Choroid plexus epithelial cell (primary cell): ENCODE data around the gene TACSTD2.
"Not testable (repeated sequence)": the region's sequence is repeated elsewhere in the genome, so short reads cannot be mapped to it uniquely, and the experiment has no call there.

Experiments
- DNase-seq: peaks from one replicate; pipeline ENCODE4 v3.0.0-alpha.2; 2010; ENCODE audit warnings: low read depth
- H3K4me3 ChIP-seq: 2 replicates; pipeline ENCODE4 v1.5.1; 2011; ENCODE audit warnings: low read depth, mild to moderate bottlenecking, control low read depth, low read length, moderate library complexity
- TF ChIP-seq, protein P1 (sequence below): conservative IDR thresholded peaks from 2 replicates; pipeline ENCODE4 v1.5.1; 2011; ENCODE audit warnings: low read depth, mild to moderate bottlenecking, control low read depth, inconsistent platforms, low read length, moderate library complexity

Gene TACSTD2

DNA sequence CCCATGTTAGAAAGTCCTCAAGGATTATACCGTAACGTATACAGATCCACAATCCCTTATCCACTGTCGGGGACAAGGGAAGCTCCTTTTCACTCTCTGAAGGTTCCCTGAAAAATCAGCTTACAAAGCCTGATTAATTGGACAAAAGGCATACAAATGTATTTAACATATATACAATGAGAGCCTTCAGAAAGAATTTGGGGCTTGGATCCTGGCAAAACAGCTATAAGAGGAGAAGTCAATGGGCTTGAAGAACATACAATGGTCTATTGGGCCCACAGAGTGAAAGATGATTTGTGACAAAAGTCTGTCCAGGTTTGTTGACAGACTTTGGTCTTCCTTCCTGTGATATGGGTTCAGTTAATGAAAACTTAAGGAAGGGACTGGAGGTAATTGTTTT, 10.7 kb downstream of the TACSTD2 start:
- no peak for DNase-seq
- TF ChIP-seq, protein P1, sequence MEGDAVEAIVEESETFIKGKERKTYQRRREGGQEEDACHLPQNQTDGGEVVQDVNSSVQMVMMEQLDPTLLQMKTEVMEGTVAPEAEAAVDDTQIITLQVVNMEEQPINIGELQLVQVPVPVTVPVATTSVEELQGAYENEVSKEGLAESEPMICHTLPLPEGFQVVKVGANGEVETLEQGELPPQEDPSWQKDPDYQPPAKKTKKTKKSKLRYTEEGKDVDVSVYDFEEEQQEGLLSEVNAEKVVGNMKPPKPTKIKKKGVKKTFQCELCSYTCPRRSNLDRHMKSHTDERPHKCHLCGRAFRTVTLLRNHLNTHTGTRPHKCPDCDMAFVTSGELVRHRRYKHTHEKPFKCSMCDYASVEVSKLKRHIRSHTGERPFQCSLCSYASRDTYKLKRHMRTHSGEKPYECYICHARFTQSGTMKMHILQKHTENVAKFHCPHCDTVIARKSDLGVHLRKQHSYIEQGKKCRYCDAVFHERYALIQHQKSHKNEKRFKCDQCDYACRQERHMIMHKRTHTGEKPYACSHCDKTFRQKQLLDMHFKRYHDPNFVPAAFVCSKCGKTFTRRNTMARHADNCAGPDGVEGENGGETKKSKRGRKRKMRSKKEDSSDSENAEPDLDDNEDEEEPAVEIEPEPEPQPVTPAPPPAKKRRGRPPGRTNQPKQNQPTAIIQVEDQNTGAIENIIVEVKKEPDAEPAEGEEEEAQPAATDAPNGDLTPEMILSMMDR, result no peak
- no peak overlapping the region for H3K4me3 ChIP-seq

DNA sequence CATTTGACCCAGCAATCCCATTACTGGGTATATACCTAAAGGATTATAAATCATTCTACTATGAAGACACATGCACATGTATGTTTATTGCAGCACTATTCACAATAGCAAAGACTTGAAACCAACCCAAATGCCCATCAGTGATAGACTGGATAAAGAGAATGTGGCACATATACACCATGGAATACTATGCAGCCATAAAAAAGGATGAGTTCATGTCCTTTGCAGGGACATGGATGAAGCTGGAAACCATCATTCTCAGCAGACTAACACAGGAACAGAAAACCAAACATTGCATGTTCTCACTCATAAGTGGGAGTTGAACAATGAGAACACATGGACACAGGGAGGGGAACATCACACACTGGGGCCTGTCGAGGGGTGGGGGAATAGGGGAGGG, 13.3 kb downstream of the TACSTD2 start:
- not testable (repeated sequence) for H3K4me3 ChIP-seq, DNase-seq

DNA sequence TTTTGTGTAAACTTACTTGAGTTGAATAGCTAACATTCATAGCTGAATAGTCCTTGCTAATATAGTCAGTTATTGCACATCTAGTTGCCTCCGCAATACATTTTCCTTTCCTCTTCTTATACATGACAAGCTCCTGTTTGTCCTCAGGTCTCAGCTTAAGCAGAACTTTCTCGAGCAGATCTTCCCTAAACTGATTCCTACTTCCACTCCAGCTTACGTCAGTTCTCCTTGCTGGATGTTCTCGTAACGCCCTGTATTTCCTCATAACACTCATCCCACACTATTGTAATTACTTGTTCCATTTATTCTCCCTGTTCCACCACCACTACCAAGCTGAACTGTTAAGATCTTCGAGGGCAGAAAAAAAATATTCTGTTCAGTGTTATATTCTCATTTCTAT, 15.4 kb downstream of the TACSTD2 start:
- DNase-seq, result no peak
- no peak overlapping the region for H3K4me3 ChIP-seq
- TF ChIP-seq, protein P1, result no peak

DNA sequence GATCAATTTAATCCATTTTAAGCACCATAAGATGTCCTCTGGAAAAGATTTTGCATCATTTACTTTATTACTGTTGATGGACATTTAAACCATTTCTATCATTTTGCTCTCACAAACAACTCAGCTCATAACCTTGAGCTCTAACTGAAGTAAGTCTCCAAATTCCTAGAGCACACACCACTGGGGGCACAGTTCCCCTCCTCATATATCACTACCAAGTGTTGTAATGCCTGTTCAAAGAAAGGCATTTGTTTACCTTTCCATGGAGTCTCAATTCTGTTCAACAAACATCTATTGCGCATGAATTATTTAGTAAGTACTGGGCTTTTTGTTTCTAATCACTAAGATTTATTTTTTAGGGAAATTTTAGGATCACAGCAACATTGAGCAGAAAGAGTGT, 21.7 kb downstream of the TACSTD2 start:
- TF ChIP-seq, protein P1, result no peak
- H3K4me3 ChIP-seq, result no peak overlapping the region
- DNase-seq, result no peak

DNA sequence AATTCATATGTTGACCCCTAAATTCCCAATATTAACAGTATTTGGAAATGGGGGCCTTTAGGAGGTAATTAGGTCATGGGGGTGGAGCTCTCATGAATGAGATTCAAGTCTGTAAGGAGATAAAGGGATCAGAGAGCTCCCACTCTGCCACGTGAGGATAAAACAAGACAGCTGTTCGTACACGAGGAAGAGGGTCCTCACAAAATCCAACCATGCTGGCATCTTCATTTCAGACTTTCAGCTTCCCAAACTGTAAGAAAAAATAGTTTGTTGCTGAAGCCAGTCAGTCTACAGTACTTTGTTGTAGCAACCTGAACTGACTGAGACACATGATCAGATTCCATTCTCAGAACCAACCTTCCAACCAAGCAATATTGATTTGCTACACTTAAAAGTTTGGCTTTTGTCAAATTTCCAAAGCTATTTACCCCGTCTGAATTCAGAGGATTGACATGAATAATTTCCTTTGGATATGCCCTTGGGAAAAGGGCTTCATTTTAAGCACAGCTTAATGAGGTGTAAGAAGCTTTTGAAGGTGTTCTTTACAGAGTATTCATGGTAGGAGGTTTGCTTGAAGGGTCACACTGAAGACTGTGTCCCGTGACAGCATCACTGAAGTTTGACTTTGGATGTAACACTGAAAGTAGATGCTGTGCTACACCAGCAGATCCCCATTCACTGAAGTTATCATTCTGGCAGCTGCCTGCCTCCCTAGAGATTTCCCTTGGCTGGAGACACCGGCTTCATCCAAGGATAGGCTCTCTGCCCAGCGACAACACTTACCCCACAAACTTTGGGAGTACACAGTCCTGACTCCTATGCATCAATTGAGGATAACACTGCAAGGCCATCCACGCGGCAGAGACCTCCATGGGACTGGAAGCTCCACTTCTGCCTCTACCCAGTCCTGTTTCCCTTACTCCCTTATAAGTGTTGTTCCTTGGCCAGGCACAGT, 25.6 kb downstream of the TACSTD2 start:
- no peak overlapping the region for H3K4me3 ChIP-seq
- DNase-seq, result no peak
- TF ChIP-seq, protein P1, result no peak

DNA sequence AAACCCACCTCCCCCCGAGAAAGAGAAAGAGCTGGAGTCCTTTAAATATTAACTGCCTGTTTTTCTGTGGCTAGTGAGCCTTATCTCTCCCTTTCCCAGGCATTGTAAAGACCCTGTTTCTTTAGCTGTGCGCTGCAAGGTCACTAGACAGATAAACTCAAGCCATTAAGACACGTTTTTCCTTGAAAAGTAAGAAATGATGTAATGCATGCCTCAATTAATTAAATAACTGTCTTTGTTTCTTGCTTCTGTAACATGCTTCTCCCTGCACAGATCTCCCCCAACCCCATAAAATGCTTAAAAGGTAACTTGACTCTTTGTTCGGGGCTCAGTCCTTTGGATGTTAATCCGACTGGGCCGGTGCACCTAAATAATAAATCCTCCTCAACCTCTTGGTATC, 27.8 kb downstream of the TACSTD2 start:
- DNase-seq, H3K4me3 ChIP-seq: not testable (repeated sequence)

DNA sequence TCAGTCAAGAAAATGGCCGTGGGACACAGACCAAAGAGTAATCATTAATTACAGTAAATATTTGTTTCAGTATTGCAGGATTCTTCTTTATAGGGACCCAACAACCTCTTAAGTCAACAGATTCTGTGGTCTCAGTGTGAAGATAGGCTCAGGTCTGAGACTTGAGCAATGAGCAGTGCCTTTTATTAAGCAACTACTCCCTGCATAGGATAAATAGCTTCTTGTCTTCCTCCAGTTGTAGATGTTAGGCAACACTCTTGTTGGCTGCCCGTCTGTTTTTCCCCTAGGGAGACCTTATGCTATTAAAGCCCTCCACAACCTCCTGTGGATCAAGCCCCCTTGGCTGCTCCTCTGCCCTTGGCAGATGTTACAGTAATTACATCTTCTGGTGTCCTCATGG, 28.7 kb downstream of the TACSTD2 start:
- DNase-seq, result peak; percentile 9
- no peak overlapping the region for H3K4me3 ChIP-seq
- TF ChIP-seq, protein P1, result no peak
